ENCODE measurements around the gene C6. TPM values are rescaled to one million over a fixed set of nuclear protein-coding genes. Genes with fewer than 3 reads are reported as not detected.

C6 gene
- 0.14 and 0.28 TPM in 2 replicates for total RNA-seq

GRCh38 chr5:41213340-41213739 is at the start of gene C6:
TSS of gene C6 (minus strand) at chr5:41213532. CDS start at chr5:41203230, 10,302 bp downstream.

Other genes with a start within 250 kb of the C6 start
- gene MROH2B, start 142.2 kb downstream of the C6 start, total RNA-seq = not detected in 2 replicates